H1 (cell line): ENCODE measurements around the gene CELSR1. TPM values are rescaled to one million over a fixed set of nuclear protein-coding genes. Genes with fewer than 3 reads are reported as not detected.

Experiments
- CTCF ChIA-PET: fragments of 300-600 bp; sonication (Branson Sonifier 250); formaldehyde crosslinking; loops from one replicate; lab custom pipeline; 2021; ENCODE audit not compliant: partially characterized antibody; lab: Charles Lee
- POLR2A ChIA-PET: fragments of 300-600 bp; sonication (Branson Sonifier 250); formaldehyde crosslinking; loops from one replicate; lab custom pipeline; 2021; ENCODE audit warnings: inconsistent platforms; ENCODE audit not compliant: partially characterized antibody; lab: Charles Lee
- DNase-seq, 2 experiments: peaks; one replicate each; pipeline versions ENCODE4 v3.0.0 to v3.0.0-alpha.2; 2010 to 2022; ENCODE audit warnings: low spot score in 2 of 2, low read depth in 1 of 2, mixed read lengths in 1 of 2
- FAIRE-seq: peaks from 2 replicates; lab custom pipeline; 2011; peaks lifted over from hg19 to GRCh38; lab: Jason Lieb, UNC
- H2AFZ ChIP-seq: 2 replicates; pipeline ENCODE4 v1.8.1; 2012; ENCODE audit warnings: low read length, inconsistent platforms
- H2AK5ac ChIP-seq: 2 replicates; pipeline ENCODE4 v1.6.1; 2013; ENCODE audit warnings: low read depth, low read length
- H2BK120ac ChIP-seq: replicated peaks from 2 replicates; pipeline ENCODE3; 2013; ENCODE audit warnings: low read depth, low read length, inconsistent platforms
- H2BK12ac ChIP-seq: 2 replicates; pipeline ENCODE4 v1.6.1; 2013; ENCODE audit warnings: low read depth, low read length
- H2BK15ac ChIP-seq: 2 replicates; pipeline ENCODE4 v1.6.1; 2013; ENCODE audit warnings: low read length
- H2BK20ac ChIP-seq: 2 replicates; pipeline ENCODE4 v1.6.1; 2013; ENCODE audit warnings: low read length
- H2BK5ac ChIP-seq: 2 replicates; pipeline ENCODE4 v1.6.1; 2013; ENCODE audit warnings: low read depth, low read length
- H3K14ac ChIP-seq: 2 replicates; pipeline ENCODE4 v1.6.1; 2013; ENCODE audit warnings: inconsistent platforms; ENCODE audit not compliant: insufficient read length
- H3K18ac ChIP-seq: 2 replicates; pipeline ENCODE4 v1.6.1; 2013; ENCODE audit warnings: low read length; ENCODE audit errors: extremely low read depth
- H3K23ac ChIP-seq: 2 replicates; pipeline ENCODE4 v1.6.1; 2013; ENCODE audit warnings: inconsistent platforms; ENCODE audit not compliant: insufficient read length
- H3K23me2 ChIP-seq: 2 replicates; pipeline ENCODE4 v1.6.1; 2013; ENCODE audit warnings: low read depth, low read length
- H3K27ac ChIP-seq: 2 replicates; pipeline ENCODE4 v1.6.1; 2011; ENCODE audit warnings: low read depth, low read length, inconsistent platforms
- H3K27me3 ChIP-seq, 4 experiments: replicated peaks in 1 of 4; 1 replicate in 1 of 4; 2 replicates in 3 of 4; pipeline versions ENCODE4 v1.6.1 to v1.8.1; 2011 to 2013; ENCODE audit warnings: low read length in 3 of 4, mild to moderate bottlenecking in 3 of 4, inconsistent platforms in 2 of 4, mixed read lengths in 2 of 4, moderate library complexity in 1 of 4; ENCODE audit not compliant: control insufficient read depth in 3 of 4, insufficient read depth in 3 of 4; ENCODE audit errors: extremely low read depth in 1 of 4
- H3K36me3 ChIP-seq, 4 experiments: 2 replicates each; pipeline versions ENCODE4 v1.6.1 to v1.8.1; 2011 to 2013; ENCODE audit warnings: mild to moderate bottlenecking in 4 of 4, low read length in 3 of 4, moderate library complexity in 2 of 4, control low read depth in 1 of 4, inconsistent platforms in 1 of 4; ENCODE audit not compliant: insufficient read depth in 4 of 4, control insufficient read depth in 2 of 4
- H3K4ac ChIP-seq: replicated peaks from 2 replicates; pipeline ENCODE3; 2013; ENCODE audit warnings: low read length, low read depth, mixed read lengths, inconsistent platforms; ENCODE audit not compliant: insufficient read length
- H3K4me1 ChIP-seq, 4 experiments: replicated peaks in 1 of 4; 1 replicate in 1 of 4; 2 replicates in 3 of 4; pipeline versions ENCODE4 v1.6.1 to v1.8.1; 2011 to 2013; ENCODE audit warnings: low read length in 3 of 4, inconsistent platforms in 2 of 4, mixed read lengths in 1 of 4; ENCODE audit not compliant: insufficient read depth in 4 of 4, control insufficient read depth in 3 of 4
- H3K4me2 ChIP-seq, 2 experiments: 2 replicates each; pipeline versions ENCODE4 v1.6.1 to v1.8.1; 2011 to 2013; ENCODE audit warnings: low read depth in 2 of 2, low read length in 2 of 2, control low read depth in 1 of 2, inconsistent platforms in 1 of 2, mild to moderate bottlenecking in 1 of 2; ENCODE audit not compliant: insufficient read depth in 1 of 2
- H3K4me3 ChIP-seq, 4 experiments: fragments of 200-600, 300-600 bp in 1 of 4; sonication (generic), shearing (Covaris generic), sonication (Bioruptor Twin) in 1 of 4; 2 replicates each; pipeline versions ENCODE4 v1.5.1 to v1.8.1; 2011 to 2016; ENCODE audit warnings: low read length in 4 of 4, low read depth in 3 of 4, control low read depth in 2 of 4, inconsistent platforms in 2 of 4, mild to moderate bottlenecking in 2 of 4, mixed read lengths in 1 of 4, moderate library complexity in 1 of 4; ENCODE audit not compliant: insufficient read depth in 2 of 4; ENCODE audit errors: extremely low read depth in 1 of 4
- H3K56ac ChIP-seq: replicated peaks from 2 replicates; pipeline ENCODE3; 2013; ENCODE audit warnings: low read depth, mild to moderate bottlenecking, mixed read lengths, low read length, inconsistent platforms; ENCODE audit not compliant: insufficient read length
- H3K79me1 ChIP-seq: 2 replicates; pipeline ENCODE4 v1.6.1; 2013; ENCODE audit warnings: low read depth, low read length, control low read depth
- H3K79me2 ChIP-seq, 2 experiments: 2 replicates each; pipeline versions ENCODE4 v1.6.1 to v1.8.1; 2012 to 2013; ENCODE audit warnings: low read length in 2 of 2, mild to moderate bottlenecking in 2 of 2, inconsistent platforms in 1 of 2; ENCODE audit not compliant: insufficient read depth in 2 of 2, control insufficient read depth in 1 of 2
- H3K9ac ChIP-seq, 4 experiments: replicated peaks in 1 of 4; 1 replicate in 1 of 4; 2 replicates in 3 of 4; pipeline versions ENCODE4 v1.6.1 to v1.8.1; 2011 to 2013; ENCODE audit warnings: low read depth in 3 of 4, low read length in 3 of 4, control low read depth in 2 of 4, mild to moderate bottlenecking in 2 of 4, moderate library complexity in 2 of 4, inconsistent platforms in 1 of 4; ENCODE audit errors: extremely low read depth in 1 of 4
- H3K9me3 ChIP-seq, 2 experiments: 2 replicates each; pipeline versions ENCODE4 v1.6.1 to v1.8.1; 2012 to 2013; ENCODE audit warnings: mild to moderate bottlenecking in 2 of 2, moderate library complexity in 2 of 2, control low read depth in 1 of 2, inconsistent platforms in 1 of 2, low read depth in 1 of 2, low read length in 1 of 2, mixed read lengths in 1 of 2; ENCODE audit not compliant: insufficient read depth in 2 of 2
- H4K20me1 ChIP-seq, 2 experiments: replicated peaks in 1 of 2; 2 replicates each; pipeline versions ENCODE3 to v1.8.1; 2011 to 2013; ENCODE audit warnings: inconsistent platforms in 2 of 2, low read length in 2 of 2, mild to moderate bottlenecking in 1 of 2; ENCODE audit not compliant: insufficient read depth in 2 of 2, control insufficient read depth in 1 of 2
- H4K5ac ChIP-seq: 2 replicates; pipeline ENCODE4 v1.6.1; 2013; ENCODE audit warnings: low read length, low read depth, mixed read lengths, inconsistent platforms; ENCODE audit not compliant: insufficient read length
- H4K8ac ChIP-seq: 2 replicates; pipeline ENCODE4 v1.8.0; 2013; ENCODE audit warnings: mild to moderate bottlenecking, moderate library complexity, low read length, inconsistent platforms; ENCODE audit not compliant: insufficient read depth; ENCODE audit errors: extremely low read depth
- H4K91ac ChIP-seq: replicated peaks from 2 replicates; pipeline ENCODE3; 2013; ENCODE audit warnings: low read length, mixed read lengths, inconsistent platforms; ENCODE audit not compliant: insufficient read length
- CBX5 ChIP-seq: fragments of 300-800, 300-1000 bp; sonication (generic); IDR thresholded peaks from 2 replicates; pipeline ENCODE4 v1.7.1; 2016; ENCODE audit warnings: antibody characterized with exemption, low read length, low read depth
- CTBP2 ChIP-seq: IDR thresholded peaks from 2 replicates; pipeline ENCODE4 v1.7.0; 2011; ENCODE audit warnings: borderline replicate concordance, mild to moderate bottlenecking, moderate library complexity, mixed read lengths, low read length; ENCODE audit not compliant: insufficient read depth, insufficient read length
- JUN ChIP-seq: IDR thresholded peaks from 2 replicates; pipeline ENCODE4 v1.6.1; 2011; ENCODE audit warnings: low read depth, mild to moderate bottlenecking, improper control_type of control experiment, low read length
- KDM5A ChIP-seq: fragments of 200-600 bp; IDR thresholded peaks from 2 replicates; pipeline ENCODE4 v1.7.1; 2012; ENCODE audit warnings: mild to moderate bottlenecking, low read length, inconsistent platforms, mixed read lengths
- RAD21 ChIP-seq, 2 experiments: IDR thresholded peaks in 1 of 2; conservative IDR thresholded peaks in 1 of 2; 2 replicates each; pipeline ENCODE4 v1.6.1; 2011; ENCODE audit warnings: low read depth in 2 of 2, low read length in 2 of 2, improper control_type of control experiment in 1 of 2, inconsistent platforms in 1 of 2, mild to moderate bottlenecking in 1 of 2, moderate library complexity in 1 of 2
- SP2 ChIP-seq: IDR thresholded peaks from 2 replicates; pipeline ENCODE4 v1.6.1; 2012; ENCODE audit warnings: mild to moderate bottlenecking, low read length, inconsistent platforms
- YY1 ChIP-seq: IDR thresholded peaks from 2 replicates; pipeline ENCODE4 v1.6.1; 2011; ENCODE audit warnings: low read depth, mild to moderate bottlenecking, low read length
- WGBS, 2 experiments: shearing (Covaris generic) in 1 of 2; methylation state at CpG; one replicate each; pipeline versions ENCODE4 v1.1.6 to v1.1.7; 2013 to 2015; ENCODE audit warnings: low lambda C conversion rate in 2 of 2, mixed read lengths in 2 of 2, inconsistent platforms in 1 of 2, low coverage in 1 of 2, missing lambda C conversion rate in 1 of 2; ENCODE audit not compliant: insufficient replicate concordance in 2 of 2, insufficient coverage in 1 of 2, insufficient read length in 1 of 2; ENCODE audit errors: extremely low coverage in 1 of 2, missing lambda C conversion rate in 1 of 2; 5-methylcytosine and 5-hydroxymethylcytosine counted together
- polyA plus RNA-seq, 7 experiments: library from polyadenylated mRNA; depleted of rRNA in 3 of 7; stranded (reverse) in 5 of 7; unstranded in 2 of 7; fragments of >200 nt in 5 of 7; fragments of 200-250 nt in 2 of 7; gene quantifications; 1 replicate in 5 of 7; 2 replicates in 1 of 7; 4 replicates in 1 of 7; pipeline versions ENCODE4 v1.2.1 to v1.2.3, GENCODE V29; 2011 to 2013; ENCODE audit warnings: missing spikeins in 2 of 7, mixed read lengths in 2 of 7
- total RNA-seq: library from RNA; stranded (reverse); fragmentation: NEBNext Ultra II Directional; extraction: Animal tissue kit (Norgen Biotek cat#: 25700); gene quantifications from 2 replicates; pipeline ENCODE4 v1.2.1, GENCODE V29; 2021

The CELSR1 gene
- total and polyA plus RNA-seq, 2 of the 8 experiments (the other 6 are each of a cell fraction or from before 2014, with no cell fraction given) = 9.0 to 12.4 TPM

GRCh38 chr22:46393873-46394272, 143.5 kb downstream of the CELSR1 start:
- Histone ChIP-seq H3K56ac (no peak overlapping the region), H3K23ac (no peak overlapping the region), H3K4me3 (no peak overlapping the region), H3K27me3 (no peaks in the 10 kb centered on the region), H2BK20ac (no peak overlapping the region), H3K9ac (no peak overlapping the region), H3K23me2 (no peaks in the 10 kb centered on the region), H2BK5ac (no peak overlapping the region), H4K20me1 (peaks cover 0 to 3% of the 10 kb centered on the region in 2 experiments), H2AFZ (no peak overlapping the region), H3K4ac (no peak overlapping the region), H3K79me1 (no peaks in the 10 kb centered on the region), H4K91ac (no peak overlapping the region), H3K4me2 (no peak overlapping the region), H3K4me1 (peaks cover 0 to 2% (median 0%) of the 10 kb centered on the region in 4 experiments; a peak in 2 of 7 replicates), H4K8ac (no peak overlapping the region), H3K18ac (no peak overlapping the region), H3K14ac (no peak overlapping the region), H2BK12ac (no peak overlapping the region), H3K27ac (no peak overlapping the region), H2AK5ac (no peak overlapping the region), H3K9me3 (no peaks in the 10 kb centered on the region), H2BK15ac (no peak overlapping the region), H2BK120ac (no peak overlapping the region), H3K36me3 (peaks cover 0 to 2% (median 0%) of the 10 kb centered on the region in 4 experiments; a peak in 1 of 8 replicates), H4K5ac (no peak overlapping the region), H3K79me2 (no peaks in the 10 kb centered on the region)
- 87% methylated on average over 10 of the region's 14 CpGs; no CpG with 5 or more reads in 1 of the 2 experiments for WGBS, 2 experiments
- no peak for FAIRE-seq
- POLR2A ChIA-PET = no interaction called here
- TF ChIP-seq CBX5 = no peak
- TF ChIP-seq YY1 = no peak
- no peak for TF ChIP-seq KDM5A
- TF ChIP-seq JUN = no peak
- TF ChIP-seq RAD21 (IDR thresholded peaks at IDR 0.05 in 1 of 2, conservative IDR thresholded peaks at IDR 0.05 in 1 of 2; ENCODE audit: low read depth in 2 of 2, low read length in 2 of 2) = no peak
- no peak for TF ChIP-seq CTBP2
- TF ChIP-seq SP2 = no peak
- DNase-seq = no peak
- CTCF ChIA-PET = interaction anchor here (2.4 kb wide), 1 partner anchor 26 kb away, joined by 14 read pairs; no protein-coding TSS in a partner anchor
